Kidney (tissue), 14 donors: ENCODE results near the gene CCBE1. TPM values are rescaled to one million over a fixed set of nuclear protein-coding genes. Genes with fewer than 3 reads are reported as not detected.

ENCODE experiments used
- DNase-seq, 5 donors: peaks; one replicate each; pipeline ENCODE4 v3.0.0-alpha.2; 2013 to 2020
- FAIRE-seq: peaks from 2 replicates; lab custom pipeline; 2012; peaks lifted over from hg19 to GRCh38; lab: Jason Lieb, UNC
- H3K27ac ChIP-seq, 2 donors: one replicate each; pipeline ENCODE4 v1.7.0; 2013; ENCODE audit warnings: low read depth in 2 of 2, low read length in 2 of 2, inconsistent platforms in 1 of 2
- H3K27me3 ChIP-seq: one replicate; pipeline ENCODE4 v1.7.1; 2013; ENCODE audit warnings: low read length, inconsistent platforms; ENCODE audit not compliant: control insufficient read depth, insufficient read depth
- H3K36me3 ChIP-seq, 3 donors: one replicate each; pipeline versions ENCODE4 v1.7.0 to v1.7.1; 2013; ENCODE audit warnings: low read length in 3 of 3, control low read depth in 1 of 3, inconsistent platforms in 1 of 3; ENCODE audit not compliant: insufficient read depth in 3 of 3, control insufficient read depth in 2 of 3
- H3K4me1 ChIP-seq, 3 donors: one replicate each; pipeline versions ENCODE4 v1.7.0 to v1.7.1; 2013; ENCODE audit warnings: low read length in 3 of 3, inconsistent platforms in 1 of 3, low read depth in 1 of 3; ENCODE audit not compliant: control insufficient read depth in 2 of 3, insufficient read depth in 2 of 3
- H3K4me3 ChIP-seq, 3 donors: one replicate each; pipeline versions ENCODE4 v1.7.0 to v1.8.1; 2013; ENCODE audit warnings: low read length in 3 of 3, control low read depth in 1 of 3, inconsistent platforms in 1 of 3
- H3K9ac ChIP-seq, 3 donors: one replicate each; pipeline versions ENCODE4 v1.7.0 to v1.7.1; 2013; ENCODE audit warnings: low read length in 3 of 3, control low read depth in 1 of 3, inconsistent platforms in 1 of 3
- H3K9me3 ChIP-seq, 3 donors: one replicate each; pipeline versions ENCODE4 v1.7.0 to v1.7.1; 2013; ENCODE audit warnings: low read length in 3 of 3, control low read depth in 1 of 3, inconsistent platforms in 1 of 3; ENCODE audit not compliant: control insufficient read depth in 2 of 3, insufficient read depth in 1 of 3
- intact Hi-C: fragments of 100-400 bp; cut with DNase I; formaldehyde crosslinking; loops from one replicate; pipeline ENCODE4 v1.11.1; 2022
- polyA plus RNA-seq: library from polyadenylated mRNA; stranded (reverse); fragments of 350-450 nt; fragmentation: Illumina TruSeq; extraction: RNeasy Lipid Tissue Mini Kit (QIAGEN cat#74804); gene quantifications from one replicate; pipeline ENCODE4 v1.2.3, GENCODE V29; 2014; ENCODE audit warnings: low read depth, low replicate concordance; ENCODE audit not compliant: insufficient read depth
- total RNA-seq: library from RNA; stranded (reverse); fragmentation: NEBNext Ultra II Directional; extraction: Animal tissue kit (Norgen Biotek cat#: 25700); gene quantifications from one replicate; pipeline ENCODE4 v1.2.1, GENCODE V29; 2021
- TF ChIP-seq, protein P1 (sequence below): IDR thresholded peaks from 3 replicates; pipeline ENCODE4 v1.5.1; 2012; ENCODE audit warnings: mild to moderate bottlenecking, moderate library complexity, borderline replicate concordance; ENCODE audit not compliant: insufficient read depth; ENCODE audit errors: extremely low read depth
- donor health status: control.
- donor health status: control.
- donor health status: control.
- donor health status: control.
- donor health status: control.
- donor health status: DM: yes; HTN: yes; CAD: no.
- donor health status: Normal renal cell carcinoma (clear cell type).

The CCBE1 gene
- total and polyA plus RNA-seq, 2 donors from 2014 or later = 1.8 to 2.2 TPM

- H3K4me1 ChIP-seq = no peaks in the 10 kb centered on the region
- no peak for DNase-seq
- no peaks in the 10 kb centered on the region for H3K36me3 ChIP-seq
- H3K27ac ChIP-seq = no peak overlapping the region
- H3K9me3 ChIP-seq = no peaks in the 10 kb centered on the region
- intact Hi-C loops = no loop called here
- TF ChIP-seq, protein P1, sequence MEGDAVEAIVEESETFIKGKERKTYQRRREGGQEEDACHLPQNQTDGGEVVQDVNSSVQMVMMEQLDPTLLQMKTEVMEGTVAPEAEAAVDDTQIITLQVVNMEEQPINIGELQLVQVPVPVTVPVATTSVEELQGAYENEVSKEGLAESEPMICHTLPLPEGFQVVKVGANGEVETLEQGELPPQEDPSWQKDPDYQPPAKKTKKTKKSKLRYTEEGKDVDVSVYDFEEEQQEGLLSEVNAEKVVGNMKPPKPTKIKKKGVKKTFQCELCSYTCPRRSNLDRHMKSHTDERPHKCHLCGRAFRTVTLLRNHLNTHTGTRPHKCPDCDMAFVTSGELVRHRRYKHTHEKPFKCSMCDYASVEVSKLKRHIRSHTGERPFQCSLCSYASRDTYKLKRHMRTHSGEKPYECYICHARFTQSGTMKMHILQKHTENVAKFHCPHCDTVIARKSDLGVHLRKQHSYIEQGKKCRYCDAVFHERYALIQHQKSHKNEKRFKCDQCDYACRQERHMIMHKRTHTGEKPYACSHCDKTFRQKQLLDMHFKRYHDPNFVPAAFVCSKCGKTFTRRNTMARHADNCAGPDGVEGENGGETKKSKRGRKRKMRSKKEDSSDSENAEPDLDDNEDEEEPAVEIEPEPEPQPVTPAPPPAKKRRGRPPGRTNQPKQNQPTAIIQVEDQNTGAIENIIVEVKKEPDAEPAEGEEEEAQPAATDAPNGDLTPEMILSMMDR = no peak
- FAIRE-seq = no peak
- H3K4me3 ChIP-seq = no peak overlapping the region
- H3K27me3 ChIP-seq = no peaks in the 10 kb centered on the region
- no peak overlapping the region for H3K9ac ChIP-seq
These were observed 104.6 kb downstream of the CCBE1 start for GRCh38 chr18:59592624-59593023.

GRCh38 chr18:59582395-59582794, 114.8 kb downstream of the CCBE1 start:
- FAIRE-seq = no peak
- Histone ChIP-seq H3K27me3 (no peaks in the 10 kb centered on the region), H3K27ac (no peak overlapping the region), H3K36me3 (no peaks in the 10 kb centered on the region), H3K9me3 (no peaks in the 10 kb centered on the region), H3K9ac (no peak overlapping the region), H3K4me3 (no peak overlapping the region), H3K4me1 (no peaks in the 10 kb centered on the region)
- no peak for DNase-seq
- TF ChIP-seq, protein P1 = no peak
- intact Hi-C loops = no loop called here

GRCh38 chr18:59579509-59579908, 117.7 kb downstream of the CCBE1 start:
- Histone ChIP-seq H3K27ac (no peak overlapping the region), H3K9ac (no peak overlapping the region), H3K27me3 (no peaks in the 10 kb centered on the region), H3K36me3 (no peaks in the 10 kb centered on the region), H3K4me3 (no peak overlapping the region), H3K9me3 (no peaks in the 10 kb centered on the region), H3K4me1 (no peaks in the 10 kb centered on the region)
- TF ChIP-seq, protein P1 = no peak
- FAIRE-seq (no peak), DNase-seq (no peak)
- intact Hi-C loops = no loop called here

DNA sequence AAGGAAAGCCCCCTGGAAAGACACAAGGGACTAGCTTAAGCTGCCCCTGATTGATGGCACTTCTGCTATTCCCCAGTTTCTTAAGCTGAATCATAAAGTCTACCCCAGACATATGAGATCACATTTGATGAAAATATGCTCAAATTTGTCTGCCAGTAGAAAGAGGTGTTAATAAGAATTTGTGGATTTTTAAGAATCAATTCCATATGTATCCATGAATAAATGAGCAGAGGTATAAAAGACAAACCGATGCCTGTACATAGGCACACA, 119.9 kb downstream of the CCBE1 start:
- FAIRE-seq = no peak
- intact Hi-C loops = no loop called here
- H3K36me3 ChIP-seq = no peaks in the 10 kb centered on the region
- H3K4me1 ChIP-seq = no peaks in the 10 kb centered on the region
- no peak for DNase-seq
- H3K9ac ChIP-seq = no peak overlapping the region
- TF ChIP-seq, protein P1 = no peak
- no peaks in the 10 kb centered on the region for H3K27me3 ChIP-seq
- H3K4me3 ChIP-seq = no peak overlapping the region
- H3K9me3 ChIP-seq = no peaks in the 10 kb centered on the region
- no peak overlapping the region for H3K27ac ChIP-seq
